Vagina (tissue), 2 donors: ENCODE measurements around the gene PDK3.

Experiments
- POLR2A ChIP-seq, 2 donors: fragments of 450-650 bp; IDR thresholded peaks; one replicate each; pipeline ENCODE4 v1.6.1; 2017; ENCODE audit warnings: antibody characterized with exemption in 2 of 2, mild to moderate bottlenecking in 2 of 2, moderate library complexity in 2 of 2
- POLR2AphosphoS5 ChIP-seq, 2 donors: sonication (generic); formaldehyde crosslinking; IDR thresholded peaks; one replicate each; pipeline ENCODE4 v1.9.0; 2017; ENCODE audit warnings: antibody characterized with exemption in 2 of 2, mild to moderate bottlenecking in 2 of 2, low read depth in 1 of 2; ENCODE audit not compliant: insufficient read depth in 1 of 2
- TF ChIP-seq, protein P1 (sequence below), 3 experiments: fragments of 450-650 bp in 2 of 3; fragments of 200-600 bp in 1 of 3; sonication (generic) in 1 of 3; IDR thresholded peaks; one replicate each; pipeline ENCODE4 v1.5.1; 2017 to 2019; ENCODE audit warnings: antibody characterized with exemption in 3 of 3, mild to moderate bottlenecking in 2 of 3, moderate library complexity in 2 of 3

DNA sequence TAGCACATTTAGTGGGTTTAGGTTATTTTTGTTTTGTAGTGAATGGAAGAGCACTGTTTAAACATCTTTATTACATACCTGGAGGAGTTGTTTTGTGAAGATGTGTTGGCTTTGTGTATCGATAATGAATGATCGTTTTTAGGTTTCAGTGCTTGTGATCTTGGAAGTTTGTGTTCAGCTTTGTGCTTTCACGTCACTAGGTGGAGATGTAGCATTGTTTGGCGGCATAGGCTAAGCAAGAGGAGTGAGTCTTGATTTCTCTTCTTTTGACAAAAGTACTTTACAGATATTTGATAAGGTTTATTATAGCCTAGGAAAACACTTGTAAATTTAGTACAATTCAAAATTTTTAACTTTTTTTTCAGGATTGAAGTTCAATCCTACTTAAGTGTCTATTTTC, 50.4 kb downstream of the PDK3 start:
- TF ChIP-seq, protein P1, sequence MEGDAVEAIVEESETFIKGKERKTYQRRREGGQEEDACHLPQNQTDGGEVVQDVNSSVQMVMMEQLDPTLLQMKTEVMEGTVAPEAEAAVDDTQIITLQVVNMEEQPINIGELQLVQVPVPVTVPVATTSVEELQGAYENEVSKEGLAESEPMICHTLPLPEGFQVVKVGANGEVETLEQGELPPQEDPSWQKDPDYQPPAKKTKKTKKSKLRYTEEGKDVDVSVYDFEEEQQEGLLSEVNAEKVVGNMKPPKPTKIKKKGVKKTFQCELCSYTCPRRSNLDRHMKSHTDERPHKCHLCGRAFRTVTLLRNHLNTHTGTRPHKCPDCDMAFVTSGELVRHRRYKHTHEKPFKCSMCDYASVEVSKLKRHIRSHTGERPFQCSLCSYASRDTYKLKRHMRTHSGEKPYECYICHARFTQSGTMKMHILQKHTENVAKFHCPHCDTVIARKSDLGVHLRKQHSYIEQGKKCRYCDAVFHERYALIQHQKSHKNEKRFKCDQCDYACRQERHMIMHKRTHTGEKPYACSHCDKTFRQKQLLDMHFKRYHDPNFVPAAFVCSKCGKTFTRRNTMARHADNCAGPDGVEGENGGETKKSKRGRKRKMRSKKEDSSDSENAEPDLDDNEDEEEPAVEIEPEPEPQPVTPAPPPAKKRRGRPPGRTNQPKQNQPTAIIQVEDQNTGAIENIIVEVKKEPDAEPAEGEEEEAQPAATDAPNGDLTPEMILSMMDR (IDR thresholded peaks at IDR 0.05), result no peak
- TF ChIP-seq POLR2A (IDR thresholded peaks at IDR 0.05) (no peak), POLR2AphosphoS5 (IDR thresholded peaks at IDR 0.05; ENCODE audit: insufficient read depth in 1 of 2, low read depth in 1 of 2) (no peak)
